GM12878 (cell line): ENCODE data around the gene TMUB2. TPM values are rescaled to one million over a fixed set of nuclear protein-coding genes. Genes with fewer than 3 reads are reported as not detected.

Source experiments
- ATF3 ChIP-seq: IDR thresholded peaks from 2 replicates; pipeline ENCODE4 v1.6.1; 2011; ENCODE audit warnings: low read depth, mild to moderate bottlenecking, low read length, moderate library complexity, borderline replicate concordance; ENCODE audit errors: extremely low read depth
- EED ChIP-seq: sonication (generic); IDR thresholded peaks from 2 replicates; pipeline ENCODE4 v1.6.1; 2016; ENCODE audit warnings: antibody characterized with exemption, low read depth
- ETV6 ChIP-seq, 2 experiments: fragments of 450-650 bp in 1 of 2; IDR thresholded peaks in 1 of 2; conservative IDR thresholded peaks in 1 of 2; 2 replicates each; pipeline ENCODE4 v1.6.1; 2014; ENCODE audit warnings: antibody characterized with exemption in 1 of 2, borderline replicate concordance in 1 of 2, low read depth in 1 of 2, mild to moderate bottlenecking in 1 of 2, moderate library complexity in 1 of 2
- FOS ChIP-seq: IDR thresholded peaks from 3 replicates; pipeline ENCODE4 v1.6.1; 2011; ENCODE audit warnings: borderline replicate concordance; ENCODE audit not compliant: insufficient read length; ENCODE audit errors: extremely low read depth
- GATAD2B ChIP-seq: fragments of 450-650 bp; conservative IDR thresholded peaks from 2 replicates; pipeline ENCODE4 v1.6.1; 2017; ENCODE audit warnings: low read depth, mild to moderate bottlenecking, moderate library complexity
- IKZF1 ChIP-seq: fragments of 450-650 bp; conservative IDR thresholded peaks from 2 replicates; pipeline ENCODE4 v1.6.1; 2017; ENCODE audit warnings: antibody characterized with exemption, mild to moderate bottlenecking
- LARP7 ChIP-seq: fragments of 450-650 bp; IDR thresholded peaks from 2 replicates; pipeline ENCODE4 v1.6.1; 2017; ENCODE audit warnings: mild to moderate bottlenecking
- MYC ChIP-seq: IDR thresholded peaks from 2 replicates; pipeline ENCODE4 v1.6.1; 2011; ENCODE audit warnings: mild to moderate bottlenecking, low read length, moderate library complexity, inconsistent platforms; ENCODE audit not compliant: insufficient read depth, insufficient replicate concordance, insufficient read length, severe bottlenecking
- NFYB ChIP-seq: IDR thresholded peaks from 2 replicates; pipeline ENCODE4 v1.6.1; 2011; ENCODE audit warnings: low read depth, mild to moderate bottlenecking, low read length, improper control_type of control experiment, moderate library complexity; ENCODE audit not compliant: insufficient read depth
- NR2C2 ChIP-seq: IDR thresholded peaks from 2 replicates; pipeline ENCODE4 v1.6.1; 2011; ENCODE audit warnings: borderline replicate concordance, low read depth; ENCODE audit not compliant: control insufficient read depth, insufficient read length
- PML ChIP-seq: IDR thresholded peaks from 2 replicates; pipeline ENCODE4 v1.6.1; 2012; ENCODE audit warnings: low read length, inconsistent platforms
- POLR2A ChIP-seq: IDR thresholded peaks from 2 replicates; pipeline ENCODE4 v1.6.1; 2011; ENCODE audit warnings: low read depth, mild to moderate bottlenecking, low read length
- POLR2AphosphoS5 ChIP-seq: IDR thresholded peaks from 2 replicates; pipeline ENCODE4 v1.6.1; 2011; ENCODE audit warnings: mild to moderate bottlenecking, low read length, inconsistent platforms
- RCOR1 ChIP-seq: conservative IDR thresholded peaks from 2 replicates; pipeline ENCODE4 v1.6.1; 2012; ENCODE audit warnings: low read depth, low read length, improper control_type of control experiment
- RFX5 ChIP-seq: IDR thresholded peaks from 2 replicates; pipeline ENCODE4 v1.6.1; 2011; ENCODE audit warnings: low read depth, low read length, improper control_type of control experiment
- RUNX3 ChIP-seq: IDR thresholded peaks from 2 replicates; pipeline ENCODE4 v1.6.1; 2012; ENCODE audit warnings: low read length, inconsistent platforms
- SMAD5 ChIP-seq: IDR thresholded peaks from 2 replicates; pipeline ENCODE4 v1.6.1; 2016; ENCODE audit warnings: antibody characterized with exemption, low read depth
- SMARCA5 ChIP-seq: fragments of 450-650 bp; IDR thresholded peaks from 2 replicates; pipeline ENCODE4 v1.6.1; 2017; ENCODE audit warnings: mild to moderate bottlenecking
- SMC3 ChIP-seq: IDR thresholded peaks from 2 replicates; pipeline ENCODE4 v1.6.1; 2011; ENCODE audit warnings: low read length, improper control_type of control experiment, borderline replicate concordance
- TBL1XR1 ChIP-seq: IDR thresholded peaks from 2 replicates; pipeline ENCODE4 v1.6.1; 2012; ENCODE audit warnings: low read depth, low read length, improper control_type of control experiment
- TCF7 ChIP-seq: IDR thresholded peaks from 2 replicates; pipeline ENCODE4 v1.6.1; 2014; ENCODE audit warnings: antibody characterized with exemption, borderline replicate concordance
- ZBTB4 ChIP-seq: fragments of 450-650 bp; formaldehyde crosslinking; IDR thresholded peaks from 2 replicates; pipeline ENCODE4 v1.4.0; 2022; ENCODE audit warnings: mild to moderate bottlenecking, moderate library complexity
- ZNF384 ChIP-seq: IDR thresholded peaks from 2 replicates; pipeline ENCODE4 v1.6.1; 2012; ENCODE audit warnings: low read depth, mild to moderate bottlenecking, low read length, improper control_type of control experiment, borderline replicate concordance
- polyA plus RNA-seq, 11 experiments: library from polyadenylated mRNA; depleted of rRNA in 4 of 11; unstranded in 6 of 11; stranded (reverse) in 5 of 11; fragments of >200 nt; fragmentation: Nextera tagmentation in 4 of 11; fragmentation: Illumina TruSeq in 1 of 11; extraction: Ambion mirVana in 4 of 11; extraction: Trizol in 1 of 11; gene quantifications; 1 replicate in 1 of 11; 2 replicates in 10 of 11; pipeline versions ENCODE4 v1.2.1 to v1.2.3, GENCODE V29; 2011 to 2016; ENCODE audit warnings: inconsistent platforms in 2 of 11, missing spikeins in 2 of 11, low read depth in 1 of 11
- total RNA-seq, 4 experiments: library from RNA; depleted of rRNA in 3 of 4; stranded (reverse); fragments of >200 nt in 3 of 4; fragmentation: Illumina TruSeq in 1 of 4; extraction: Trizol in 1 of 4; gene quantifications; 2 replicates each; pipeline versions ENCODE4 v1.2.1 to v1.2.3, GENCODE V29; 2013 to 2021
- TF ChIP-seq, protein P1 (sequence below): fragments of 450-650 bp; IDR thresholded peaks from 2 replicates; pipeline ENCODE4 v1.6.1; 2016; ENCODE audit warnings: mild to moderate bottlenecking
- TF ChIP-seq, protein P2 (sequence below): fragments of 450-650 bp; conservative IDR thresholded peaks from 2 replicates; pipeline ENCODE4 v1.6.1; 2017; ENCODE audit warnings: mild to moderate bottlenecking, moderate library complexity

TMUB2 gene
- total and polyA plus RNA-seq, 10 of the 15 experiments (the other 5 are each of a cell fraction or from before 2014, with no cell fraction given), result 4.3 to 34.0 (median 20.0) TPM

DNA sequence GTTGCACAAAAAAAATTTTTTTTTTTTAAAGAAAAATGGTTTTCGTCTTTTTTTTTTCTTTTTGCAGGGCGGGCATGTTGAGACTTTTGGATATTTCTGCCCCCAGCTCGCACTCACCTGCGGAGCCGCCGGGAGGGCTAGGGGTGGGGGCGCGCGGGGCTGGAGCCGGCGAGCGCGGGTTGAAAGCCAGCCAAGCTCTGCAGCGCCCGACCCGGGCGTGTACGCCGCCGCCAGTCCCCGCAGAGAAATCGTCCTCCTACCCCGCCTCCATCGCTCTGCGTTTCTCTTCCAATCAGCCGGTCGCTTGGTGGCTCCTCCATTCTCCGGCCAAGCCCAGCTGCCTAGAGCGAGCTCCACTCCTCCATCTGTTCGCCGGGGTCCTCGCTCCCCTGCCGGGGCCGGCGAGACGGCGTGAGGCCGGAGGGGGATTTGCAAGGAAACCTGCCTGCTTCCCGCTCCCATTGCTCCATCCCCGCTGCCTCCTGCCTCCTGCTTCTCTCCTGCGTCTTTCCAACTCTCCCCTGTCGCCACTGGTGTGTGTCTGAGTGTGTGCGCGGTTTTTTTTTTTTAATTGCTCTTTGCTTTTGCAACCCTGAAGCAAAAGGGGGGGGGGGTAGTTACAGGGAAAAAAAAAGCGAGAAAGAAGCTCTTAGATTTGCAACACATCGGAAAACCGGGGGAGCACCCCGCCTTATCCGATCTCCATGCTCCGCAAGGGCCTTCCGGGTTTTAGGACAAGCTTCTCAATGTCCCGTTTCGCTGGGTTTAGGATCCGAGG lies 34.5 kb downstream of the TMUB2 start (continued):
- TF ChIP-seq ZBTB4 (CRISPR knock-in tag) (no peak), TBL1XR1 (no peak), LARP7 (0 out of 2 replicates have a peak, but pooled peaks have one; percentile 24), NR2C2 (no peak), ATF3 (no peak), RCOR1 (no peak), NFYB (no peak), POLR2A (peak; percentile 63), TCF7 (no peak), ZNF384 (peak; percentile 57; the same call in 1 of the 2 replicates), FOS (no peak), MYC (no peak), IKZF1 (no peak), RUNX3 (peak; percentile 6), RFX5 (no peak), GATAD2B (no peak), ETV6 (conservative IDR thresholded peaks at IDR 0.05 in 1 of 2, IDR thresholded peaks at IDR 0.05 in 1 of 2; ENCODE audit: borderline replicate concordance in 1 of 2, low read depth in 1 of 2) (no peak), SMC3 (no peak), SMARCA5 (no peak), PML (0 out of 2 replicates have a peak, but pooled peaks have one; percentile 31), POLR2AphosphoS5 (no peak; the same call in 1 of the 2 replicates), SMAD5 (no peak), EED (0 out of 2 replicates have a peak, but pooled peaks have one; percentile 12)
- TF ChIP-seq, protein P1, sequence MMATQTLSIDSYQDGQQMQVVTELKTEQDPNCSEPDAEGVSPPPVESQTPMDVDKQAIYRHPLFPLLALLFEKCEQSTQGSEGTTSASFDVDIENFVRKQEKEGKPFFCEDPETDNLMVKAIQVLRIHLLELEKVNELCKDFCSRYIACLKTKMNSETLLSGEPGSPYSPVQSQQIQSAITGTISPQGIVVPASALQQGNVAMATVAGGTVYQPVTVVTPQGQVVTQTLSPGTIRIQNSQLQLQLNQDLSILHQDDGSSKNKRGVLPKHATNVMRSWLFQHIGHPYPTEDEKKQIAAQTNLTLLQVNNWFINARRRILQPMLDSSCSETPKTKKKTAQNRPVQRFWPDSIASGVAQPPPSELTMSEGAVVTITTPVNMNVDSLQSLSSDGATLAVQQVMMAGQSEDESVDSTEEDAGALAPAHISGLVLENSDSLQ, result no peak
- TF ChIP-seq, protein P2, sequence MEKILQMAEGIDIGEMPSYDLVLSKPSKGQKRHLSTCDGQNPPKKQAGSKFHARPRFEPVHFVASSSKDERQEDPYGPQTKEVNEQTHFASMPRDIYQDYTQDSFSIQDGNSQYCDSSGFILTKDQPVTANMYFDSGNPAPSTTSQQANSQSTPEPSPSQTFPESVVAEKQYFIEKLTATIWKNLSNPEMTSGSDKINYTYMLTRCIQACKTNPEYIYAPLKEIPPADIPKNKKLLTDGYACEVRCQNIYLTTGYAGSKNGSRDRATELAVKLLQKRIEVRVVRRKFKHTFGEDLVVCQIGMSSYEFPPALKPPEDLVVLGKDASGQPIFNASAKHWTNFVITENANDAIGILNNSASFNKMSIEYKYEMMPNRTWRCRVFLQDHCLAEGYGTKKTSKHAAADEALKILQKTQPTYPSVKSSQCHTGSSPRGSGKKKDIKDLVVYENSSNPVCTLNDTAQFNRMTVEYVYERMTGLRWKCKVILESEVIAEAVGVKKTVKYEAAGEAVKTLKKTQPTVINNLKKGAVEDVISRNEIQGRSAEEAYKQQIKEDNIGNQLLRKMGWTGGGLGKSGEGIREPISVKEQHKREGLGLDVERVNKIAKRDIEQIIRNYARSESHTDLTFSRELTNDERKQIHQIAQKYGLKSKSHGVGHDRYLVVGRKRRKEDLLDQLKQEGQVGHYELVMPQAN, result 0 out of 2 replicates have a peak, but pooled peaks have one; percentile 19
